SK-MEL-5 (cell line): ENCODE measurements around the gene MAP3K4. TPM values are rescaled to one million over a fixed set of nuclear protein-coding genes. Genes with fewer than 3 reads are reported as not detected.

ENCODE experiments used
- DNase-seq: peaks from one replicate; pipeline ENCODE4 v3.0.0-alpha.2; 2016; ENCODE audit warnings: low read depth, low spot score
- in situ Hi-C: cut with HindIII; loops from 2 replicates; pipeline ENCODE4 v1.10.0; 2016; ENCODE audit warnings: low sequenced_read_pairs, high pct_unique_total_duplicates, low pct_unique_long_range_greater_than_20kb
- total RNA-seq: library from RNA; depleted of rRNA; stranded (reverse); fragments of >200 nt; shearing (Covaris generic); gene quantifications from 2 replicates; pipeline ENCODE4 v1.2.3, GENCODE V29; 2014

Gene MAP3K4
- total RNA-seq, 1 experiment from 2014 or later, result 14.6 TPM

DNA sequence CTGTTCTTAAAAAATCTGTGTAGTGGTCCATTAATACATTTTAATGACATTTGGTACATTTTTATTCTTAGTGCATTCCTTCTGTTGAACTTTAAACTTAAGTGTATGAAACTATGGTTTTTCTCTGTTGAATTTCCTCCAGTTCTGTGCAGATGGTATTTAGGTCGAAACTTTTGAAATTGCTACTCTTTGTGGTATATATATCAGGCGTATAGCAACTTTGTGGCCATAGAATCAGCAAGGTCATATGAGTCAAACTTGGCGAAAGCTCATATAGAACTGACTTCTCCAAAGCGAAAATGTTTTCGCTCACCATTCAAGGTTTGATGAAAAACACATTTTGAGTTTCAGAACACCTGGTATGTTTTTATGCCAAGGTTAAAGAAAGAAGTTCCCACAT is 93.7 kb downstream of the MAP3K4 start:
- in situ Hi-C loops, result no loop called here
- DNase-seq, result no peak

DNA sequence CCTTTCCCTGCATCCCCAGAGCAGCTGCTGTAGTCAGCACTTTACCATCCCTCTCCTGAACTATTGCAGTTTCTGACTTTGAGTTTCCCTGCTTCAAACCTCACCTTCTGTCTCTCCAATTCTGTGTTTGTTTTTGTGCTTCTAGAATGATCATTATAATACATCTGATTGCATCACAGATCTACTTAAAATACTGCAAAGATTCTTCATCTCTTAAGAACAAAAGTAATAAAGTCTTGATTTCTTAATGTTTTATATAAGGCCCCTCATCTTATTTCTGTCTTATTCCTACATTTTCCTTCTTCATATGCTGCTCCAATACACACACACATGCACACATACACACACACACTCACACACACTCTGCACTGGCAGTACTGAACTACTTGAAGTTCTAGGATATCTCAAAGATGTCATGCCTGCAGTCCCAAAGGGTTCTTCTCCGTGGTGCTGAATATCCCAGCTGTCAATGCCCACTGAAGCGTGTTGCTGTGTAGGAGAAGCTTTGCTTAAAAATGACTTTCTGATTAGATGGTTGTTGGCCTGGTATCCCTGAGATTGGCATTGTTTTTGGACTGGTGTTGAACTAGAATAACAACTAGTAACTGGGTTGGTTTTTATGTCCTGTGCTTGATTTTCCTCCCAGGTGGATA is 97.2 kb downstream of the MAP3K4 start:
- DNase-seq, result no peak
- in situ Hi-C loops, result no loop called here

- in situ Hi-C loops, result no loop called here
- no peak for DNase-seq
Observed at GRCh38 chr6:161091151-161091550, 99.6 kb downstream of the MAP3K4 start.

- DNase-seq, result no peak
- in situ Hi-C loops, result no loop called here
Observed at GRCh38 chr6:161091972-161092701, 100.6 kb downstream of the MAP3K4 start.

- in situ Hi-C loops, result no loop called here
- no peak for DNase-seq
Observed at GRCh38 chr6:161094955-161095354, 103.4 kb downstream of the MAP3K4 start.

DNA sequence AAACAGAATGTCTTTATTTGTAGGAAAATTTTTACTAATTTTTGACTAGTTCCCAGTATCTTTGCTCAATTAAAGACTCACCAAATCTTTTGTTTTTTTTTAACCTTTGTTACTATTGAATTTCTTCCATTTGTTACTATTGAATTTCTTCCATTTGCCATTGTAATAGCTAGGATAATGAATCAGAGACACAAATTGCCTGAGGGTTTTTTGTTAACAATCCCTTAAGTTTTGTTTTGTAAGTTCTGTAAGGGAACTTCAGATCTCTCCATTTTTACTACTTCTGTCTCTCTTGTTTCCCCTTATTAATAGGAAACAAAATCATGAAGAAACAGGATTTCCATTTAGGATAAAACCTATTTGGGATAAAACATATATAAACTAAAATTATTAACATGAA is 104.3 kb downstream of the MAP3K4 start:
- in situ Hi-C loops, result no loop called here
- no peak for DNase-seq

DNA sequence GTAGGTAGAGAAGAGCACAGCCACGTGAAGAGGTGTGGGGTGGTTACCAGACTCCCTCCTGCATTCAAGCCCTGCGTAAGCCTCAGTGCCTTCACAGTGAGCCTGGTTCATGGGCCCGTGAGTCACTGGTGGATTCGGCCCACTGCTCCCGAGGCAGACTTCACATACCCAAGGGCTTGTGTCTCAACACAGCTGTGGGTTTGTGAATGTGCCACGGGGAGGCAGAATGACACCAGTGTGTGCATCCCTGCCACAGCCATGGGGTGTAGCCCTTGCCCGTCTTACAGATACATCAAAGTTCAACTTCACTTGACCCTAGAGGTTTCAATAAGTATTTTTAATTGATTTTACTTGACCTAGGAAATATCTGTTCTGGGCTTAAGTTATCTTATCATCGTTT is 108.5 kb downstream of the MAP3K4 start:
- in situ Hi-C loops, result no loop called here
- peak; percentile 34 for DNase-seq

DNA sequence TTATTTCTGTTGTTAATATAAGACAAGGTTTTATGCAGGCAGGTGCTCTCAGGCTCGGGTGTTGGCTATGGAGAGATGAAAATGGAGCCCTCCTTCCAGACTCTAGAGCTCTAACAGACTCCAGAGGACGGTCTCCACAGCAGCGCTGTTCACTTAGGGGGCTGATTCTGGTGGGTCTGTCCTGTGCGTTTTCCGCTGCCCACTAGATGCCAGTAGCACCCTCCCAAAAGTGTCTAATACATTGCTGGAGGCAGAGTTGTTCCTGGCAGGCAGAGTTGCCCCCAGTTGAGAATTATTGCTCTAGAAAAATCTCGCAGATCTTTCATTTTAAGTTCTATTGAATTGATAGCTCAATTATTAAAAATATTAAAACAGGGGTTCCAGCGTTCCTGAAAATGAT is 109.9 kb downstream of the MAP3K4 start:
- in situ Hi-C loops, result no loop called here
- DNase-seq, result peak; percentile 31

- in situ Hi-C loops, result no loop called here
- no peak for DNase-seq
Observed at GRCh38 chr6:161103475-161103874, 111.9 kb downstream of the MAP3K4 start.

DNA sequence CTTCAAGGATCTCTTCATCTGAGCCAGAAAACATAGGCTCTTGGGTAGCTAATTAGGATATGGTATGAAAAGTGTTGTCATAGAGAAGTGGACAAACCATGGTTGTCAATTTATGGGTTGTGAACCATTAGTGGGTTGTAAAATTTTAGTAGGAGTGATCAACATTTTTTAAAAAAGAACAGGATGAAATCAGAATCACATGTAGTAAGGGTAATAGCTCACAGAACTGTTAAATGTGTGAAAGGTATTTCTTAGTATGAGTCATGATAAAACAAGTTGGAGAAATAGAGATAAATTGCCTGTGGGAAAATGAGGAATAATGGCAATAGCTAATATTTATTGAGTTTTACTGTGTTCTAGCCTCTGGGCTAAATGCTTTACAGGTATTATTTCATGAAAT is 113.4 kb downstream of the MAP3K4 start:
- in situ Hi-C loops, result no loop called here
- no peak for DNase-seq

DNA sequence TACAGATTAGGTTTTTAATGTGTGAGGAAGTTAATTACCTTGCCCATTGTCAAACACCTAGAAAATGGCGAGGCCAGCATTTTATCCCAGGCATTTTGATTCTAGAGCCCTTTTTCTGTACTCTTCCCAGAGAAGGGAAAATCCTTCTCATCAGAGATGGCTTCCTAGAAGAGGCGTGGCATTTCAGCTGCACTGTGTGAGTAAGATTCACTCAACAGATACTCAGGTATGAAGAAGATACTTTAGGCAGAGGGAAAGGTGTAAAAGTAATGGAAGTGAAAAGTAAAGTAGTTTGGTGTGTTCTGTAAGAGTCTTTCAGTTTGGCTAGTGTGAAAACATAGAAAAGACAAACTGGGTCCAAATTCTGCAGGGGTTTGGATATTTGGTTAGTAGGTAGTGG is 113.8 kb downstream of the MAP3K4 start:
- in situ Hi-C loops, result no loop called here
- DNase-seq, result no peak

DNA sequence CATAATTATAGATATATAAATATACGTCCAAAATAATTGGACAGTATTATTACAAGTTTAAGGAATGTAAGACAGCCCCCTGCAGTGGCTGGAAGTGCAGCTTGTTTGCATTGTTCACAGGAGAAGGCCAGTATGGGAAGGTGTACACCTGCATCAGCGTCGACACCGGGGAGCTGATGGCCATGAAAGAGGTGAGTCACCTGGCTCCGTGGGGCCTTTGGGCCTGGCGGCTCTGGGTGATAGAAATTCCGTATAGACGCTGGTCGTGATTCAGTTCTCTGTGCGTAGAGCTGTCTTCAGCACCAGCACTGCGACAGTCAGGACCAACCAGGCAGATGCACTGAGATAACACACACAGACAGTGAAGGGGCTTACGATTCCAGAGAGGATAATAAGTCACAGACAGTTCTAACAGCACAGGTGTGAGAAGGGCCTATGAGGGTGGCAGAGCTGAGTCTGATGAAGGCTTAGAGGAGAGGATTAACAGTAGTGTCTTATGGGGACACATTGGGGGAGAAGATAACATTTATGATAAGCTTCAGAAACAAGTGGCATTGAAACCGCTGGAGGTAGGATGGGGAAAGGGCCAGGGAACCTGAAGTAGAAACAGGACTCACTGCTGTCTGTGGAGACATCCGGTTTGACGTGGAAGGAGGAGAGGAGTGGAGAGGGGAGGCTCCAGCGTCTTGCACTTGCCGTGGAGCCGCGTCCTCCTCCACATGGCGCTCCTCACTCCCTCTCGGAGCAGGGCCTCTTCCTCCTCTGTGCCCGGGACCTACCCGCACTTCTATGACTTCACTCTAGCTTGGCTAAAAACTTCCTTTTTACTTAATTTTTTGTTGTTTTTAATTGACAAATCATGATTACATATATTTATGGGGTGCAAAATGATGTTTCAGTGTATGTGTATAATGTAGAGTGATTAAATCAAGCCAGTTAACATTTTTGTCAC is 116.5 kb downstream of the MAP3K4 start:
- DNase-seq, result no peak
- in situ Hi-C loops, result no loop called here

DNA sequence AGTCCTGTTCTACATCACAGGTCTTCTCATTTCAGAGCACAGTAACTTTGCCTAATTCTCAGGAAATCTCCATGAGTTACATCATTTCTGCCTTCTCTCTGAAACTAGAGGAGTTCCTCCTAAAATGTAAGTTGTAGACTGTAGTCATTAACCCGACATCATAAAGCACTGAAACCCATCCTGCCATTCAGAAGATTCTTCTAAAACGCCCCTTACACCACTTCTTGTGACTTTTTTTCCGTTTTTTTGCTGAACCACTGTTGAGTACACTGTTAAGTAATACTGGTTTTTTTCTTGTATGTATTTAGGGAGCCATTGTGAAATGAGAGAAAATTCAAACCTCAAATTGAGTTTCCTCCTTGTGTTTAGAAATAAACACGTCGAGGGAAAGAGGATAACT is 117.3 kb downstream of the MAP3K4 start:
- DNase-seq, result no peak
- in situ Hi-C loops, result no loop called here

DNA sequence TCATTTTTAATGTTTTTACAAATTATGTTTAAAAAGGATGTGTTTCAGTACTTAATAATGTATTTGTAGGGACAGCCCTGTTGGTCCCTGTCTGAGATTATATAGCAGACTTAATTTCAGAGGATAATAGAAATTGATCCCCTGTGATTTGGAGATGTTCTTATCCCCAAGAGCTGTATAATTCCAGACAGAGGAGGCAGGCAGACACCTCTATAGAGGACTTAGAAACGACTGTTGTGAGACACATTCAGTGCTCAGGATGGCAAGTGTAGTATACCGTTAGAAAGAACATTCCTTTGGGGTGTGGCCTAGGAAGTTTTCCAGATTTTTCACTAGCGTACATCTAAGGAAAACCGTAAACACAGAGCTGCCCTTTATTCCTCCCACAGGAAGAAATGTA is 117.8 kb downstream of the MAP3K4 start:
- in situ Hi-C loops, result no loop called here

DNA sequence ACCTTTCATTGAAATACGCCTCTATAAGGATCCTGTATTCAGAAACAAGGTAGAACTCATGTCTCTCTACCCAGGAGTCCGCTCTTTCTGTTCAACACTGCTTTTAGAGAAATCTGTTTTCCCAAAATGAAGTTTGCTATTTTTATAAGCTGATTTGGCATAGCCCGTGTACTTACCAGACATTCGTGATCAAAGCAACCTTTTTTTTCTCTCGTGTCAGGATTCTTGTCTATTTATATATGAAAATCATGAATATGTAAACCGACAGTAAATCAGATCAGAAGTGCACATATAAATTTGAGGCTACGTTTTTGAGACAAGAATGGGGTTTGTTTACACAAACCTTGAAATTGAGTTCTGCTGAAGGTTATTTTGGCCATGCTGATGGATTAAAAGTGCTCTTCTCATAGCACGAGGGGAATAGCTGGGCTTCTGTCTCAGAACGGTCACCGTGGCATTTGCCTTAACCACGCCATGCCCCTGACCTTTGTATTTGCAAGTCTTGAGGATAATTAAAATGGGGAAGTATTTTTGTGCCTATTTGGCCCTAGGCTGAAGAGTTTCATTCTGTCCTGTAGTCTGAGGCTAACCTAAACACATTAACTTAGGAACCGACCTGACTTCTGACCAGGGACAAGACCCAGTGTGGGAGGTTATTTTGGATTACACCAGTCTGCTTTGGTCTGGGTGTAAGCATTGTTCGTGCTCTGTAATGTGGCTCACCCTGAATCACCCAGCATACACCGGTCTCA is 118.6 kb downstream of the MAP3K4 start:
- in situ Hi-C loops, result no loop called here
- no peak for DNase-seq

More for the DNA sequence above, 117.8 kb downstream of the MAP3K4 start:
- no peak for DNase-seq

- in situ Hi-C loops, result no loop called here
- DNase-seq, result no peak
Observed at GRCh38 chr6:161111261-161111660, 119.7 kb downstream of the MAP3K4 start.

GRCh38 chr6:161115468-161115867 is 123.9 kb downstream of the MAP3K4 start:
- DNase-seq, result no peak
- in situ Hi-C loops, result no loop called here

GRCh38 chr6:161116554-161116953 is 125.0 kb downstream of the MAP3K4 start:
- DNase-seq, result no peak
- in situ Hi-C loops, result no loop called here
